SK-N-SH (cell line): ENCODE measurements around the gene KRTAP1-3. TPM values are rescaled to one million over a fixed set of nuclear protein-coding genes. Genes with fewer than 3 reads are reported as not detected.
"Not testable (repeated sequence)": the region's sequence is repeated elsewhere in the genome, so short reads cannot be mapped to it uniquely, and the experiment has no call there.

Experiments used
- CTCF ChIA-PET: fragments of 300-600, 350-600 bp; formaldehyde crosslinking; extraction: SDS; loops from one replicate; lab custom pipeline; 2021; lab: Yijun Ruan, JAX
- POLR2A ChIA-PET: fragments of 350-600 bp; sonication (Branson Sonifier 250); formaldehyde crosslinking; extraction: SDS; loops from one replicate; lab custom pipeline; 2020; ENCODE audit warnings: antibody characterized with exemption, inconsistent platforms; lab: Yijun Ruan, JAX
- DNase-seq: peaks from one replicate; pipeline ENCODE4 v3.0.0; 2012
- H2AFZ ChIP-seq: fragments of 200-600 bp; sonication (generic); 2 replicates; pipeline ENCODE4 v1.8.1; 2016; ENCODE audit warnings: antibody characterized with exemption, mild to moderate bottlenecking, low read depth
- H3F3A ChIP-seq: fragments of 200-600 bp; sonication (generic); replicated peaks from 2 replicates; pipeline ENCODE3; 2016; ENCODE audit warnings: antibody characterized with exemption, mild to moderate bottlenecking; ENCODE audit not compliant: insufficient read depth
- H3K27ac ChIP-seq, 2 experiments: fragments of 200-500 bp in 1 of 2; fragments of 200-600 bp in 1 of 2; sonication (Bioruptor generic) in 1 of 2; sonication (generic), shearing (Covaris generic) in 1 of 2; 2 replicates each; pipeline versions ENCODE4 v1.5.1 to v1.6.1; 2014 to 2016; ENCODE audit warnings: low read depth in 2 of 2, inconsistent platforms in 1 of 2, low read length in 1 of 2, mild to moderate bottlenecking in 1 of 2, mixed read lengths in 1 of 2
- H3K27me3 ChIP-seq: fragments of 200-600 bp; sonication (generic), shearing (Covaris generic); 2 replicates; pipeline ENCODE4 v1.6.1; 2016; ENCODE audit warnings: mixed run types; ENCODE audit not compliant: insufficient read depth
- H3K36me3 ChIP-seq, 2 experiments: fragments of 200-500 bp in 1 of 2; fragments of 200-600 bp in 1 of 2; sonication (Bioruptor generic) in 1 of 2; sonication (generic) in 1 of 2; replicated peaks in 1 of 2; 2 replicates each; pipeline versions ENCODE3 to v1.5.1; 2014 to 2016; ENCODE audit warnings: low read length in 1 of 2, mild to moderate bottlenecking in 1 of 2; ENCODE audit not compliant: insufficient read depth in 2 of 2, control insufficient read depth in 1 of 2
- H3K4me1 ChIP-seq, 2 experiments: fragments of 200-500 bp in 1 of 2; fragments of 200-600 bp in 1 of 2; sonication (Bioruptor generic) in 1 of 2; sonication (generic), shearing (Covaris generic) in 1 of 2; 2 replicates each; pipeline versions ENCODE4 v1.5.1 to v1.6.1; 2014 to 2016; ENCODE audit warnings: low read depth in 1 of 2, low read length in 1 of 2, mixed run types in 1 of 2; ENCODE audit not compliant: insufficient read depth in 2 of 2, control insufficient read depth in 1 of 2
- H3K4me2 ChIP-seq: fragments of 200-600 bp; sonication (generic), shearing (Covaris generic); 2 replicates; pipeline ENCODE4 v1.6.1; 2017; ENCODE audit warnings: mixed run types
- H3K4me3 ChIP-seq, 2 experiments: fragments of 200-500 bp in 1 of 2; fragments of 200-600 bp in 1 of 2; sonication (Bioruptor generic) in 1 of 2; sonication (generic), shearing (Covaris generic) in 1 of 2; 2 replicates each; pipeline versions ENCODE4 v1.5.1 to v1.8.1; 2014 to 2016; ENCODE audit warnings: low read depth in 2 of 2, inconsistent platforms in 1 of 2, low read length in 1 of 2, mild to moderate bottlenecking in 1 of 2, mixed read lengths in 1 of 2, moderate library complexity in 1 of 2
- H3K79me2 ChIP-seq: fragments of 200-600 bp; sonication (generic); 2 replicates; pipeline ENCODE4 v1.8.1; 2017; ENCODE audit warnings: mild to moderate bottlenecking; ENCODE audit not compliant: insufficient read depth
- H3K9ac ChIP-seq: fragments of 200-600 bp; sonication (generic); 2 replicates; pipeline ENCODE4 v1.6.1; 2017; ENCODE audit warnings: mixed run types
- H3K9me2 ChIP-seq: fragments of 200-600 bp; sonication (generic); 2 replicates; pipeline ENCODE4 v1.6.1; 2017; ENCODE audit warnings: mixed run types
- H3K9me3 ChIP-seq: fragments of 200-600 bp; sonication (generic); 2 replicates; pipeline ENCODE4 v1.6.1; 2017; ENCODE audit warnings: mixed run types, mild to moderate bottlenecking, moderate library complexity
- H4K20me1 ChIP-seq: fragments of 200-600 bp; sonication (generic); 2 replicates; pipeline ENCODE4 v1.6.1; 2017; ENCODE audit warnings: mild to moderate bottlenecking, mixed run types; ENCODE audit not compliant: insufficient read depth
- EP300 ChIP-seq, 2 experiments: IDR thresholded peaks; 2 replicates each; pipeline versions ENCODE4 v1.4.0 to v1.6.1; 2012; ENCODE audit warnings: borderline replicate concordance in 1 of 2, low read depth in 1 of 2, low read length in 1 of 2
- FOSL2 ChIP-seq: IDR thresholded peaks from 2 replicates; pipeline ENCODE4 v1.4.0; 2012; ENCODE audit warnings: low read depth, mild to moderate bottlenecking, moderate library complexity, borderline replicate concordance
- FOXM1 ChIP-seq: IDR thresholded peaks from 2 replicates; pipeline ENCODE4 v1.4.0; 2012; ENCODE audit warnings: low read depth, mild to moderate bottlenecking
- GABPA ChIP-seq: IDR thresholded peaks from 2 replicates; pipeline ENCODE4 v1.4.0; 2012; ENCODE audit warnings: low read depth, mild to moderate bottlenecking
- JUND ChIP-seq: IDR thresholded peaks from 2 replicates; pipeline ENCODE4 v1.4.0; 2012
- NFIC ChIP-seq: IDR thresholded peaks from 2 replicates; pipeline ENCODE4 v1.4.0; 2012; ENCODE audit warnings: borderline replicate concordance
- RXRA ChIP-seq: IDR thresholded peaks from 2 replicates; pipeline ENCODE4 v1.4.0; 2012; ENCODE audit warnings: low read depth, mild to moderate bottlenecking, borderline replicate concordance
- SIN3A ChIP-seq: IDR thresholded peaks from 2 replicates; pipeline ENCODE4 v1.6.1; 2012; ENCODE audit warnings: low read depth, mild to moderate bottlenecking, low read length, moderate library complexity, borderline replicate concordance
- SMC3 ChIP-seq: IDR thresholded peaks from 2 replicates; pipeline ENCODE4 v1.6.1; 2012; ENCODE audit warnings: low read depth, low read length, improper control_type of control experiment
- TAF1 ChIP-seq: IDR thresholded peaks from 2 replicates; pipeline ENCODE4 v1.6.1; 2012; ENCODE audit warnings: low read depth, mild to moderate bottlenecking, low read length, moderate library complexity, borderline replicate concordance
- TEAD4 ChIP-seq: IDR thresholded peaks from 2 replicates; pipeline ENCODE4 v1.4.0; 2012; ENCODE audit warnings: mild to moderate bottlenecking, borderline replicate concordance; ENCODE audit not compliant: insufficient read depth
- YY1 ChIP-seq: IDR thresholded peaks from 2 replicates; pipeline ENCODE4 v1.4.0; 2012; ENCODE audit warnings: low read depth, mild to moderate bottlenecking
- WGBS: methylation state at CpG from one replicate; pipeline ENCODE4 v1.1.6; 2017; ENCODE audit warnings: low lambda C conversion rate; 5-methylcytosine and 5-hydroxymethylcytosine counted together
- polyA plus RNA-seq, 3 experiments: library from polyadenylated mRNA; depleted of rRNA; stranded (reverse); fragments of >200 nt; gene quantifications; 2 replicates each; pipeline ENCODE4 v1.2.3, GENCODE V29; 2012
- TF ChIP-seq, protein P1 (sequence below): IDR thresholded peaks from 2 replicates; pipeline ENCODE4 v1.4.0; 2012; ENCODE audit warnings: low read depth
- TF ChIP-seq, protein P2 (sequence below): fragments of 150-350 bp; IDR thresholded peaks from 2 replicates; pipeline ENCODE4 v1.6.1; 2017; ENCODE audit warnings: antibody characterized with exemption, low read length, low read depth, borderline replicate concordance

KRTAP1-3 gene, protein sequence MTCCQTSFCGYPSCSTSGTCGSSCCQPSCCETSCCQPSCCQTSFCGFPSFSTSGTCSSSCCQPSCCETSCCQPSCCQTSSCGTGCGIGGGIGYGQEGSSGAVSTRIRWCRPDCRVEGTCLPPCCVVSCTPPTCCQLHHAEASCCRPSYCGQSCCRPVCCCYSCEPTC
- polyA plus RNA-seq (2012; rRNA removed), result not detected in 2 replicates
- not detected in 2 replicates for polyA plus RNA-seq (2012; cell fraction: cytosol; rRNA removed)
- polyA plus RNA-seq (2012; cell fraction: nucleus; rRNA removed), result not detected in 2 replicates

DNA sequence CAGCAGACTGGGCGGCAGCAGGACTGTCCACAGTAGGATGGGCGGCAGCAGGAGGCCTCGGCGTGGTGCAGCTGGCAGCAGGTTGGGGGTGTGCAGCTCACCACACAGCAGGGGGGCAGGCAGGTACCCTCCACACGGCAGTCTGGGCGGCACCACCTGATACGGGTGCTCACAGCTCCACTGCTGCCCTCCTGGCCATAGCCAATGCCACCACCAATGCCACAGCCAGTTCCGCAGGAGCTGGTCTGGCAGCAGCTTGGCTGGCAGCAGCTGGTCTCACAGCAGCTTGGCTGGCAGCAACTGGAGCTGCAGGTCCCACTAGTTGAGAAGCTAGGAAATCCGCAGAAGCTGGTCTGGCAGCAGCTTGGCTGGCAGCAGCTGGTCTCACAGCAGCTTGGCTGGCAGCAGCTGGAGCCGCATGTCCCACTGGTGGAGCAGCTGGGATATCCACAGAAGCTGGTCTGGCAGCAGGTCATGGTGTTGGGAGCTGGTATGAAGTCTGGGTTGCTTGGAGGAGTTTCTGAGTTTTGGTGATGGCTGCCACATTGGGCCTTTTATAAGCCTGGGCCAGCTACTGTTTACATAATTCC is at the start of gene KRTAP1-3:
Gene KRTAP1-3 (minus strand): TSS at position 529 of the 590 bp plus-strand sequence. CDS start 53 bp downstream, at position 476.
- H3K4me2 ChIP-seq, H3K9me2 ChIP-seq, H3K4me3 ChIP-seq, POLR2A ChIA-PET, H3K9ac ChIP-seq, H3K79me2 ChIP-seq, H4K20me1 ChIP-seq, CTCF ChIA-PET, DNase-seq, H3K27ac ChIP-seq, H3F3A ChIP-seq, H3K9me3 ChIP-seq, H3K4me1 ChIP-seq, H2AFZ ChIP-seq, H3K36me3 ChIP-seq: not testable (repeated sequence)
- 31% methylated on average over 5 of the region's 10 CpGs for WGBS
- H3K27me3 ChIP-seq, result peaks cover 22% of the 10 kb centered on the region

DNA sequence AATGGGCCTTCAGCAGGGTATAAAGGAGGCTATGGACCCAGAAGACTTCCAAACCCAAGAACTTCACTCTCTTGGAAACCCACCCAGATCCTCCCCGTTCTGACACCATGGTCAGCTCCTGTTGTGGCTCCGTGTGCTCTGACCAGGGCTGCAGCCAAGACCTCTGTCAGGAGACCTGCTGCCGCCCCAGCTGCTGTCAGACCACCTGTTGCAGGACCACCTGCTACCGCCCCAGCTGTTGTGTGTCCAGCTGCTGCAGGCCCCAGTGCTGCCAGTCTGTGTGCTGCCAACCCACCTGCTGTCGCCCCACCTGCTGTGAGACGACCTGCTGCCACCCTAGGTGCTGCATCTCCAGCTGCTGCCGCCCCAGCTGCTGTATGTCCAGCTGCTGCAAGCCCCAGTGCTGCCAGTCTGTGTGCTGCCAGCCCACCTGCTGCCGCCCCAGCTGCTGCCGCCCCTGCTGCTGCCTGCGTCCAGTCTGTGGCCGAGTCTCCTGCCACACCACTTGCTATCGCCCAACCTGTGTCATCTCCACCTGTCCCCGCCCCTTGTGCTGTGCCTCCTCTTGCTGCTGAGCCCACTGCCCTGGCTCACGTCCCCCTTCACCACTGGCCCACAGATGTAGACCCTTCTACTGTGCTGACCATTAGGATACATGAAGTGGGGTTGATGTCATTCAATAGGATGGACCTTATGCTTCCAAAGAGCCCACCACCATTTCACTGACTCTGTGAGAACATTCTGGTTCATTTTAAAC is 49.6 kb upstream of the KRTAP1-3 start, which contains the start of gene KRTAP4-7:
Gene KRTAP4-7 (plus strand): TSS at position 51 of the 757 bp plus-strand sequence. CDS start 57 bp downstream, at position 108.
- H2AFZ ChIP-seq, H3K9ac ChIP-seq, H3K4me3 ChIP-seq, H3K4me1 ChIP-seq, H3K36me3 ChIP-seq, H3K79me2 ChIP-seq, DNase-seq, H3F3A ChIP-seq, H4K20me1 ChIP-seq, H3K9me3 ChIP-seq, POLR2A ChIA-PET, H3K27ac ChIP-seq, CTCF ChIA-PET, H3K4me2 ChIP-seq, H3K9me2 ChIP-seq, H3K27me3 ChIP-seq: not testable (repeated sequence)
- 32% methylated on average over 4 of the region's 14 CpGs for WGBS

DNA sequence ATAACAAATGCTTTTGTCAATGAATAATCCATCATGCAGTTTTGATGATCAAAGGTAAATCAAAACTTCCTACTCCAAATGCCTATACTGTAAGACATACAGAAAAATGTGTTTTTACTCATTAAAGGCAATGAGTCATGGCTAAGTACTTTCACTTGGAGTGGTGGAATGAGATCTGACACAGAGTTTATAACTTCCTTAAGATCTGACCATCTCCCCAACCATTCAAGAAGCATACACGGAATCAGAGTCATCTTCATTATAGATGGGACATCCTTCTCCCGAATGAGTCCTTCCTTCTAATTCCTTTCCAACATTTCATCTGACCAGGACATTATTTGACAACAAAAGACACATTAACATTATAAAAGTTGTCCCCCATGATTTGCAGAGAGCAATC is 48.8 kb upstream of the KRTAP1-3 start:
- H3K36me3 ChIP-seq, CTCF ChIA-PET, H3K9me2 ChIP-seq, DNase-seq, H3K79me2 ChIP-seq, H3F3A ChIP-seq, H3K27me3 ChIP-seq, H3K9ac ChIP-seq, H3K27ac ChIP-seq, H3K4me2 ChIP-seq, H3K9me3 ChIP-seq, H2AFZ ChIP-seq, POLR2A ChIA-PET, H3K4me3 ChIP-seq, H3K4me1 ChIP-seq, H4K20me1 ChIP-seq: not testable (repeated sequence)
- WGBS, result 0% methylated on average over 2 of the region's 2 CpGs

DNA sequence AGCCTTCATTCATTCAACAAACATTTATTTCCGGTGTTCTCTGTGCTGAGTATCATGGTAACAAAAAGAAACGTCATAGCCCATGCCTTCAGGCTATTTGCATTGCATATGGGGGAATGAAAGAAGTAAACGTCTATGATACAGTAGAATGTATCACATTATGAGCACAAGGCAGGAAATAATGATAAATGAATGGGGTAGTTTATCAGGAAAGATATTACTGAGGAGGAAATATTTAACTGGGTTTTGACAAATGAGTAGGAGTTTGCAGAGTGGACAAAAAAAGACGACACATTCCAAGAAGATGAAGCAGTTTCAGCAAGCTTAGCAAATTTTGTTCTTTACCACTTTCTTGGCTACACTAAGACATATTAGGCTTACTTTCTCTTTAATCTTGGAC is 48.0 kb upstream of the KRTAP1-3 start:
- DNase-seq, result no peak
- ChIA-PET POLR2A (no interaction called here), CTCF (interaction anchor here (0.7 kb wide), 1 partner anchor 73 kb away, joined by 3 read pairs; no protein-coding TSS in a partner anchor)
- H3K4me2 ChIP-seq, result no peak overlapping the region
- H3K79me2 ChIP-seq, result no peaks in the 10 kb centered on the region
- H3K9me2 ChIP-seq, result no peaks in the 10 kb centered on the region
- H3F3A ChIP-seq, result no peaks in the 10 kb centered on the region
- no peak overlapping the region for H3K9ac ChIP-seq
- no peak overlapping the region for H2AFZ ChIP-seq
- 9% methylated on average over 4 of the region's 4 CpGs for WGBS
- no peak overlapping the region for H3K27ac ChIP-seq
- H3K9me3 ChIP-seq, result no peaks in the 10 kb centered on the region
- no peaks in the 10 kb centered on the region for H3K27me3 ChIP-seq
- no peaks in the 10 kb centered on the region for H3K36me3 ChIP-seq
- no peaks in the 10 kb centered on the region for H3K4me1 ChIP-seq
- H4K20me1 ChIP-seq, result no peaks in the 10 kb centered on the region
- no peak overlapping the region for H3K4me3 ChIP-seq
- TF ChIP-seq SIN3A, result no peak
- TF ChIP-seq, protein P1, sequence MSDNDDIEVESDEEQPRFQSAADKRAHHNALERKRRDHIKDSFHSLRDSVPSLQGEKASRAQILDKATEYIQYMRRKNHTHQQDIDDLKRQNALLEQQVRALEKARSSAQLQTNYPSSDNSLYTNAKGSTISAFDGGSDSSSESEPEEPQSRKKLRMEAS, result no peak
- TF ChIP-seq, protein P2, sequence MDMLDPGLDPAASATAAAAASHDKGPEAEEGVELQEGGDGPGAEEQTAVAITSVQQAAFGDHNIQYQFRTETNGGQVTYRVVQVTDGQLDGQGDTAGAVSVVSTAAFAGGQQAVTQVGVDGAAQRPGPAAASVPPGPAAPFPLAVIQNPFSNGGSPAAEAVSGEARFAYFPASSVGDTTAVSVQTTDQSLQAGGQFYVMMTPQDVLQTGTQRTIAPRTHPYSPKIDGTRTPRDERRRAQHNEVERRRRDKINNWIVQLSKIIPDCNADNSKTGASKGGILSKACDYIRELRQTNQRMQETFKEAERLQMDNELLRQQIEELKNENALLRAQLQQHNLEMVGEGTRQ, result no peak
- TF ChIP-seq RXRA, result no peak
- TF ChIP-seq SMC3, result no peak
- TF ChIP-seq NFIC, result no peak
- no peak for TF ChIP-seq FOXM1
- no peak for TF ChIP-seq GABPA
- no peak for TF ChIP-seq EP300 (IDR thresholded peaks at IDR 0.05; ENCODE audit: borderline replicate concordance in 1 of 2, low read depth in 1 of 2, low read length in 1 of 2)
- TF ChIP-seq TEAD4, result no peak
- TF ChIP-seq JUND, result no peak
- TF ChIP-seq TAF1, result no peak
- TF ChIP-seq YY1, result no peak
- TF ChIP-seq FOSL2, result no peak
